ENCODE data around the gene NRIP3. TPM values are rescaled to one million over a fixed set of nuclear protein-coding genes. Genes with fewer than 3 reads are reported as not detected.

The NRIP3 gene
- total and polyA plus RNA-seq, 9 of the 15 experiments (the other 6 are each of a cell fraction or from before 2014, with no cell fraction given): 4.4 to 18.7 (median 11.6) TPM

GRCh38 chr11:9008011-9008550 lies 4.3 kb upstream of the NRIP3 start (continued):
- TF ChIP-seq HNRNPH1 (optimal IDR thresholded peaks at IDR 0.05; ENCODE audit: low read depth, low read length): no peak

- POLR2A ChIA-PET: no interaction called here
- 21% methylated on average over 4 of the region's 4 CpGs for WGBS (ENCODE audit: insufficient coverage, low coverage, missing lambda C conversion rate)
- peaks cover 4% of the 10 kb centered on the region; the same call in 1 of the 3 replicates for H3K79me2 ChIP-seq (ENCODE audit: control insufficient read depth, insufficient read depth, low read length)
- no peak overlapping the region for H3K4me3 ChIP-seq
- peaks cover 15 to 23% of the 10 kb centered on the region in 2 experiments for H3K4me1 ChIP-seq (replicated peaks in 1 of 2; ENCODE audit: control insufficient read depth in 2 of 2, insufficient read depth in 2 of 2, low read length in 2 of 2)
- H3K9ac ChIP-seq (ENCODE audit: insufficient read depth in 1 of 2, low read depth in 2 of 2, low read length in 2 of 2): no peak overlapping the region
- FAIRE-seq (no peak), ATAC-seq (no peak), DNase-seq (ENCODE audit: extremely low read depth in 1 of 4, low spot score in 3 of 4) (no peak)
- CTCF ChIA-PET (ENCODE audit: low intra/inter-chr PET ratio): interaction anchor here (0.6 kb wide), 1 partner anchor 690 kb away, joined by 3 read pairs; no protein-coding TSS in a partner anchor
- no peak overlapping the region for H2AFZ ChIP-seq (ENCODE audit: low read depth, low read length)
- no TSS peak for BruUV-seq (replicated peaks)
- in situ Hi-C loops (cut with MboI): no loop called here
- H3K27ac ChIP-seq (ENCODE audit: extremely low read depth, low read depth, low read length): no peak overlapping the region
- intact Hi-C loops (cut with micrococcal nuclease): no loop called here
- H3K9me3 ChIP-seq (replicated peaks; ENCODE audit: control insufficient read depth, insufficient read depth, low read depth, low read length): no peaks in the 10 kb centered on the region
- no peaks in the 10 kb centered on the region; a peak in 2 of 5 replicates for H3K27me3 ChIP-seq (ENCODE audit: control insufficient read depth in 2 of 2, insufficient read depth in 2 of 2, low read length in 2 of 2)
- no peaks in the 10 kb centered on the region for H3K36me3 ChIP-seq (ENCODE audit: control insufficient read depth, insufficient read depth, low read length)
- H4K20me1 ChIP-seq (replicated peaks; ENCODE audit: control insufficient read depth, insufficient read depth, low read length): no peaks in the 10 kb centered on the region; the same call in 1 of the 2 replicates
- no peak overlapping the region for H3K4me2 ChIP-seq (ENCODE audit: insufficient read depth, low read length)
- no peaks in the 10 kb centered on the region for H3K9me1 ChIP-seq (ENCODE audit: control insufficient read depth, insufficient read depth, low read length)
- TF ChIP-seq ZNF57 (CRISPR knock-in tag; IDR thresholded peaks at IDR 0.05): no peak
- TF ChIP-seq ZFP1 (CRISPR knock-in tag; IDR thresholded peaks at IDR 0.05): no peak
- no peak for TF ChIP-seq BCL6 (CRISPR knock-in tag; IDR thresholded peaks at IDR 0.05)
- no peak for TF ChIP-seq ZNF263 (CRISPR knock-in tag; IDR thresholded peaks at IDR 0.05; ENCODE audit: borderline replicate concordance)
- TF ChIP-seq ZNF280A (IDR thresholded peaks at IDR 0.05; ENCODE audit: low read depth, partially characterized antibody): no peak
Observed at GRCh38 chr11:9005087-9005486, 1.3 kb upstream of the NRIP3 start.

All from K562 (cell line).